Measurements from ENCODE around the gene ATP5IF1.

The ATP5IF1 gene

GRCh38 chr1:28267633-28268032 is 31.7 kb downstream of the ATP5IF1 start:
- DNase-seq: no peak

- DNase-seq: no peak
These were observed 33.6 kb downstream of the ATP5IF1 start for GRCh38 chr1:28269529-28269928.

DNA sequence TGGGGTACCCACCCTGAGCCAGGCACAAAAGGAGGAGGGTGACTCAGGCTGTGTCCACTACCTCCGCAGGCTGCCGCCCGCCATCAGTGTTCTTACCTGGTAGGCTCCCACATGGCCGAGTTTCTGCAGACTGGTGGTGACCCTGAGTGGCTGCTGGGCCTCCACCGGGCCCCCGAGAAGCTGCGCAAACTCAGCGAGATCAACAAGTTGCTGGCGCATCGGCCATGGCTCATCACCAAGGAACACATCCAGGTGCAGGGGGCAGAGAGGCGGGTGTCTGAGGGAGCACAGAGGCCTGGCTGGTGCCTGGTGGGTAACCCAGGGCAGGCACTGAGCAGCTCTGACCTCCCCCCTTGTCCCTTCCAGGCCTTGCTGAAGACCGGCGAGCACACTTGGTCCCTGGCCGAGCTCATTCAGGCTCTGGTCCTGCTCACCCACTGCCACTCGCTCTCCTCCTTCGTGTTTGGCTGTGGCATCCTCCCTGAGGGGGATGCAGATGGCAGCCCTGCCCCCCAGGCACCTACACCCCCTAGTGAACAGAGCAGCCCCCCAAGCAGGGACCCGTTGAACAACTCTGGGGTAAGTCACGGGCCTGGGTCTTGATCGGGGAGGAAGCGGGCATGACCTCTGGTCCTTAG is 36.4 kb downstream of the ATP5IF1 start:
- no peak for DNase-seq

DNA sequence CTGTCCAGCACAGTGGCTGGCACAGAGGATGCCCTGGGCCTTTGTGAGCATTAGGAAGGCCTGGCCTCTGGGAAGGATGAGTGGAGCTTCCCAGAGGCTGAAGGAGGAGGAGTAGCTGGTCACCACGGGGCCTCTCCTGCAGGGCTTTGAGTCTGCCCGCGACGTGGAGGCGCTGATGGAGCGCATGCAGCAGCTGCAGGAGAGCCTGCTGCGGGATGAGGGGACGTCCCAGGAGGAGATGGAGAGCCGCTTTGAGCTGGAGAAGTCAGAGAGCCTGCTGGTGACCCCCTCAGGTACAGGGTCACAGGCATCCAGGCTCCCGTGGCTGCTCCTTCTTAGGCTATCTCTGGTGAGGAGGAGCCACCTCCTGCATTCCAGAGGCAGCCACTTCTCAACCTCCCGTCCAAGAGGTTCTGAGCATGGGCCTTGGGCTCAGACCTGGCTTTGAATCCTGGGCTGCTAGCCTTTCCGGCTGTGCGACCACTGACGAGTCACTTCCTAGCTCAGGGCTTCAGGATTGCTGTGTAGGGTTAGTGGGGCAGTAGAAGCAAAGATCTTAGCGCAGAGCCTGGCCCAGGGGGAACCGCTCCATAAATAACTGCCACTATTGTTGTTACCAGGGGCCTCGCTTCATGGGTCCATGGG is 37.4 kb downstream of the ATP5IF1 start:
- DNase-seq: no peak

- DNase-seq: no peak
These were observed 42.8 kb downstream of the ATP5IF1 start for GRCh38 chr1:28278763-28279162.

DNA sequence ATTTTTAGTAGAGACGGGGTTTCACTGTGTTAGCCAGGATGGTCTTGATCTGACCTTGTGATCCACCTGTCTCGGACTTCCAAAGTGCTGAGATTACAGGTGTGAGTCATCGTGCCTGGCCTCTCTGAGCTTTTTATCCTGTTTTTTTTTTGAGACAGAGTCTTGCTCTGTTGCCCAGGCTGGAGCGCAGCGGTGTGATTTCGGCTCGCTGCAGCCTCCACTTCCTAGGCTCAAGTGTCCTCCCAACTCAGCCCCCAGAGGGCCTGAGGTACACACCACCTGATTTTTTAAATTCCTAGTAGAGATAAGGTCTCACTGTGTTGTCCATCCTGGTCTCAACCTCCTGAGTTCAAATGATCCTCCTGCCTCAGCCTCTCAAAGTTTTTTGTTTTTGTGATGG is 43.8 kb downstream of the ATP5IF1 start:
- no peak for DNase-seq

- DNase-seq: no peak
These were observed 44.6 kb downstream of the ATP5IF1 start for GRCh38 chr1:28280501-28280900.

- no peak for DNase-seq
These were observed 45.1 kb downstream of the ATP5IF1 start for GRCh38 chr1:28280977-28281381.

DNA sequence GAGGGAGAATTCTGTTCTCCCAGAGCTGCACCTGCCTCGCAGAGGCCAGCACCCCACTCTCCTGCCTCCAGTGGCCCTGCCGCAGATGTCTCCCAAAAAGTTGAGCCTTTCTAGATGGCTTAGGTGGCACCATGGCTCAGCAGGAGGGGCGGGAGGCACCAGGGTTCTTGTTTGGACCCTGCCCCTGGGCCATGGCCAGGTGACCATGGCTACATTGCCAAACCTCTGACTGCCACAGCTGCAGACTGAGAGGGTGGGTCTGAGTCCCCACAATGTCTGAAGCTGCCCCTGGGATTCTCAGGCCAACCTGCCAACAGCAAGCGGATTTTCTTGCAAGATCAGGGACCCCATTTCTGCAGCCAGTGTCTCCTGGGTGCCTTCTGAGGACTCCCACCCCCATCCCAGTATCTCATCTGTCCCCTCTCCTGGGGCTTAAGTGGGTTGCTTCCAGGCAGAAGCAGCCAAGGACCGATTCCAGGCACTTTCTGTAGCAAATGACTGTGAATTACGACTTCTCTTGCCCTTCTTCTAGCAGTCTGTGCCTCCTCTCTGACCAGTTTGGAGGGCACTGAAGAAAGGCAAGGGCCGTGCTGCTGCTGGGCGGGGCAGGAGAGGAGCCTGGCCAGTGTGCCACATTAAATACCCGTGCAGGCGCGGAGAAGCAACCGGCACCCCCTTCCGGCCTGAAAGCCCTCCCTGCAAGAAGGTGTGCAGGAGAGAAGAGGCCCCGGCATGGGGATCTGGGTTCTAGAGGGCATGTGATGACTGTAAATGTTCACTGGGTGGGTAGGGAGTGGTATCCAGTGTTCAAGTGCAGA is 45.9 kb downstream of the ATP5IF1 start:
- no peak for DNase-seq

- DNase-seq: no peak
These were observed 46.8 kb downstream of the ATP5IF1 start for GRCh38 chr1:28282426-28283407.

DNA sequence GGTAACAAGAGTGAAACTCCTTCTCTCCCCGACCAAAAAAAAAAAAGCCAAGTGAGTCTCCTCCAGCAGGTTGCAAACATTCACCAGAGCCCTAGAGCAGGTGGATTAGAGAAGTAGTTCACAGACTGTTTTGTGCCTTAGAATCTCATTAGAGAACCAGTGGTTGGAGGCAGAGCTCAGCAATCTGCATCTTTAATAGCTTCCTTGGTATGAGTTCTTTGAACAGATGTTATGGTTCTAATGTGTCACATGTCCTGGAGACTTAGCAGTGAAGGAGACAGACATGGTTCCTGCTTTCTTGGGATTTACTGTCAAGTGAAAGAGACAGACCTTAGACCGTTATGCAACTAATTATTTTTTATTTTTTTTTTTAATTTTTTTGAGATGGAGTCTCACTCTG is 50.2 kb downstream of the ATP5IF1 start:
- DNase-seq: no peak

All from cortex of kidney (tissue), 1 donor.